ACC112 (cell line): ENCODE measurements around the gene GJA4.
"Not testable (repeated sequence)": the region's sequence is repeated elsewhere in the genome, so short reads cannot be mapped to it uniquely, and the experiment has no call there.

ENCODE experiments used
- H2AFZ ChIP-seq: fragments of 200-600 bp; sonication (generic); one replicate; pipeline ENCODE4 v1.6.0; 2017; ENCODE audit warnings: antibody characterized with exemption, low read length; ENCODE audit not compliant: unreplicated experiment
- H3K27ac ChIP-seq: fragments of 200-600 bp; sonication (generic); 2 replicates; pipeline ENCODE4 v1.5.1; 2014; ENCODE audit warnings: low read depth, mild to moderate bottlenecking, antibody characterized with exemption, low read length, moderate library complexity
- H3K27me3 ChIP-seq: fragments of 200-600 bp; sonication (generic); 2 replicates; pipeline ENCODE4 v1.6.1; 2014; ENCODE audit warnings: mild to moderate bottlenecking, antibody characterized with exemption, low read length, moderate library complexity, mixed read lengths; ENCODE audit not compliant: insufficient read depth
- H3K36me3 ChIP-seq: fragments of 200-600 bp; sonication (generic); 2 replicates; pipeline ENCODE4 v1.6.1; 2016; ENCODE audit warnings: mild to moderate bottlenecking, antibody characterized with exemption, low read length, moderate library complexity, mixed read lengths; ENCODE audit not compliant: insufficient read depth
- H3K4me1 ChIP-seq: fragments of 200-600 bp; sonication (generic); one replicate; pipeline ENCODE4 v1.6.1; 2016; ENCODE audit warnings: low read length, mixed read lengths; ENCODE audit not compliant: insufficient read depth, unreplicated experiment, control insufficient read depth
- H3K4me3 ChIP-seq: fragments of 200-600 bp; sonication (generic); 2 replicates; pipeline ENCODE4 v1.5.1; 2014; ENCODE audit warnings: mild to moderate bottlenecking, low read depth, low read length
- H3K79me2 ChIP-seq: fragments of 200-600 bp; sonication (generic); one replicate; pipeline ENCODE4 v1.6.0; 2016; ENCODE audit warnings: low read length; ENCODE audit not compliant: control insufficient read depth, unreplicated experiment, insufficient read depth

Gene GJA4

DNA sequence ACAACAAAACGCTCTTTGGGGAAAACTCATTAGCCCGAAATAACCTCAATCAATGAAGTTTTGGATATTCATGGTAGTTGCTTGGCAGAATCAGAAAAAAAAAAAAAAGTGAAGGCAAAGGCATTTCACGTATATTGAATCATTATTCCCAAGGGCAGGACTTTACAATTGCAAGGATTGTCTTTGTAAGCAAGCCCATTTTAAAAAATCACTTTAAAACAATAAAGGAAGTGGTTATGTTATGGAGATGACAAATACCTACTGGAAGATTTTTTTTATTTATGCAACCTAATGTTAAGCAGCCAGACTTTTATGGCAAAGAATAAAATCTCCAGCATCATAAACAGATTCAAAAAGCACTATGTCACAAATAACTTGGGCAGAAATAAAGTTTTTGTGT, 23.9 kb upstream of the GJA4 start:
- no peak overlapping the region for H3K27ac ChIP-seq
- H3K27me3 ChIP-seq = peaks cover 5% of the 10 kb centered on the region; the same call in 1 of the 2 replicates
- no peak overlapping the region for H2AFZ ChIP-seq
- H3K79me2 ChIP-seq = no peaks in the 10 kb centered on the region
- H3K4me3 ChIP-seq = no peak overlapping the region
- H3K4me1 ChIP-seq = peaks cover 14% of the 10 kb centered on the region
- H3K36me3 ChIP-seq = no peaks in the 10 kb centered on the region

DNA sequence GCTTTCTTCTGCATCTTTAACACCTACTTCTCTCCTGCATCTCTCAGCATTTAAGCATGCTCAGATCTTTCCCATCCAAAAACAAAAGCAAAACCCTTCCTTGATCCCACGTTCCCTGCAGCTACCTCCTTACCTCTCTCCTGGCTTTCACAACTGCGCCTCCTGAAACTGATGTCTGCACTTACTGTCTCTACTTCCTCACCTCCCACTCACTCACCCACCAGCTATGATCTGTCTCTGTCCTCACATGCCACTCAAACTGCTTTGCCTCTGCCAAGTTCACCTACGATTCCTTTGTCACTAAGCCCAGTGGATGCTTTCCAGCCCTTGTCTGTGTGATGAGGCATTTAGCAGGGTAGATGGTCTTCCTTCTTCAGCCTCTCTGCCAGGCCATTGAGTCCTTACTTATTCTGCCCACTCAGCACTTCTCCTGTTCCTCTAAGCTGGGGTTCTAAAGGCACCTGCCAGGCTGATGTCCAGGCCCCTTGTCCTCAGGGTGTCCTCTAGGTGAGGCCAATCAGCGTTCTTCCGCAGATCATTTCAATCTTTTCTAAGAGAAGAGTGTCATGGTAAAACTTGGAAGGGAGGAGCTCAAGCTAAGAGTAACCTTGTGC, 21.8 kb upstream of the GJA4 start:
- no peaks in the 10 kb centered on the region for H3K79me2 ChIP-seq
- no peak overlapping the region for H2AFZ ChIP-seq
- no peak overlapping the region for H3K27ac ChIP-seq
- H3K27me3 ChIP-seq = no peaks in the 10 kb centered on the region; the same call in 1 of the 2 replicates
- no peak overlapping the region for H3K4me3 ChIP-seq
- no peaks in the 10 kb centered on the region for H3K36me3 ChIP-seq
- H3K4me1 ChIP-seq = peaks cover 11% of the 10 kb centered on the region

DNA sequence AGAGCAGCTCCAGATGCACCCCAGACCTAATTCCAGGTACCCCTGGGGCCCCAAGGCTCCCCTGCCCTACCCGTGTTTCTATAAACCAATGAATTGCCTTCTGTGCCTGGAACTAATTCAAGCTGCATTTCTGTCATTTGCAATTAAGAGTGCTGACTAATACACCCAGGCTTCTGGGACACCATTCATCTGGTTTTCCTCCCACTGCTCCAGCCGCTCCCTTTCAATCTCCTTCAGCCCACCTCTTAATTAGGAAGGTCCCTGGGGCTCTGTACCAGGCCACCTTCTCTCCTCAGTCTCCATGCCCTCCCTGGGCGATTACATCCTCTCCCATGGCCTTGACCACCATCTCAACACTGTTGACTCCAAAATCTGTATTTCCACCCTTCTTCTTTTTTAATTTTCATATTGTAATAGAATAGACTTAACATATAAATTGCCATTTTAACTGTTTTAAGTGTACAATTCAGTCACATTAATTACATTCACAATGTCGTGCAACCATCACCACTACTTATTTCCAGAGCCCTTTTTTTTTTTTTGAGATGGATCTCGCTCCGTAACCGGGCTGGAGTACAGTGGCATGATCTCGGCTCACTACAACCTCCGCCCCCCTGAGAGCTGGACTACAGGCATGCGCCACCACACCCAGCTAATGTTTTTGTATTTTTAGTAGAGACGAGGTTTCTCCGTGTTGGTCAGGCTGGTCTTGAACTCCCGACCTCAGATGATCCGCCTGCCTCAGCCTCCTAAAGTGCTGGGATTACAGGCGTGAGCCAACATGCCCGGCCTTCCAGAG, 21.0 kb upstream of the GJA4 start:
- H3K79me2 ChIP-seq = no peaks in the 10 kb centered on the region

DNA sequence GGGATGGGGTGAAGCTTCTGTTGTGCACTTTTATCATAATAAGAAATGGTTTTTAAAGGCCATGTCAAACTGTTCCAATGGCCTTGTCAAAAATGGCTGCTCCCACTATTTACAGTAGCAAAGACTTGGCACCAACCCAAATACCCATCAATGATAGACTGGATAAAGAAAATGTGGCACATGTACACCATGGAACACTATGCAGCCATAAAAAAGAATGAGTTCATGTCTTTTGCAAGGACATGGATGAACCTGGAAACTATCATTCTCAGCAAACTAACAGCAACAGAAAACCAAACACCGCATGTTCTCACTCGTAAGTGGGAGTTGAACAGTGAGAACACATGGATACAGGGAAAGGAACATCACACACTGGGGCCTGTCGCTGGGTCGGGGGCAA, 19.7 kb upstream of the GJA4 start:
- not testable (repeated sequence) for H3K36me3 ChIP-seq, H3K4me3 ChIP-seq, H2AFZ ChIP-seq, H3K79me2 ChIP-seq, H3K27me3 ChIP-seq, H3K27ac ChIP-seq
- peaks cover 11% of the 10 kb centered on the region for H3K4me1 ChIP-seq

More for the DNA sequence above, 21.0 kb upstream of the GJA4 start:
- no peaks in the 10 kb centered on the region for H3K36me3 ChIP-seq
- no peak overlapping the region for H3K4me3 ChIP-seq
- H2AFZ ChIP-seq = no peak overlapping the region
- H3K27ac ChIP-seq = no peak overlapping the region
- no peaks in the 10 kb centered on the region for H3K27me3 ChIP-seq
- peaks cover 11% of the 10 kb centered on the region for H3K4me1 ChIP-seq

DNA sequence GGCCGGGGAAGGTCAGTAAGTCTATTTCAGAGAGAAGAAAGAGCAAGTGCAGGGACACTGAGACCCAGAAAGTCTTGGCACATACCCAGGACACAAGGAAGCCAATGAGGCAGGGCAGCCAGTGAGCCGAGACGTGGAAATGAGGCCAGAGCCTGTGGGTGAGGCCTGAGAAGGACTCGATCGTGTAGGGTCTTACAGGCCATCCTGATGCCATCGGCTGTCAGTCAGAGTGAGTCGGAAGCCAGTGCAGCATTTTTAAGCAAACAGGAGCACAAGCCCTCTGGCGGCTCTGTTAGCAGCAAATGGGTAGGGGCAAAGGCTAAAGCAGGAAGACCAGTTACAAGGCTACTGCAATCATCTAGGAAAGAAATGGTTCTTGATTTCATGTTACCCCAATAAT, 17.8 kb upstream of the GJA4 start:
- no peak overlapping the region for H3K4me3 ChIP-seq
- H3K36me3 ChIP-seq = no peaks in the 10 kb centered on the region
- no peaks in the 10 kb centered on the region for H3K4me1 ChIP-seq
- H3K27me3 ChIP-seq = no peaks in the 10 kb centered on the region
- H3K27ac ChIP-seq = no peak overlapping the region
- H2AFZ ChIP-seq = no peak overlapping the region
- H3K79me2 ChIP-seq = no peaks in the 10 kb centered on the region

DNA sequence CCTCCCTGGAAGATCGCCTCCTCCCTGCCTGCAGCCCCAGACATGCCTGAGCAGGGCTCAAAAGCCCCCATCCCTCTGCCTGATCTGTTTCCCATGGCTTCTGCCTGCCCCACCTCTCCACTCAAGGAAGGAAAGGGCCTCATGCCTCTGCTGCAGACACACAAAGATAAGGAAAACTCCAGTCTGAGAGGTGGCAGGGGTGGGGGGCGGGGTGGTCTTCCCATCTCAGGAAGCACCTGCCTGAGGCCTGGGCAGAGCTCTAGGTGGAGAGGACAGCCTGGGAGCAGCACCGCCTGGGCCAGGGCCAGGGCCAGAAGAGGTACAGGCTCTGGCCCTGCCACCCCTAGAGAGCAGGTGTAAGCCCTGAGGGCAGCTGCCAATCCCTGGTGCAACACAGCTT, 15.9 kb upstream of the GJA4 start:
- no peaks in the 10 kb centered on the region for H3K36me3 ChIP-seq
- H3K79me2 ChIP-seq = no peaks in the 10 kb centered on the region
- no peak overlapping the region for H3K27ac ChIP-seq
- H3K27me3 ChIP-seq = peaks cover 9% of the 10 kb centered on the region; the same call in 1 of the 2 replicates
- H2AFZ ChIP-seq = no peak overlapping the region
- peaks cover 4% of the 10 kb centered on the region for H3K4me1 ChIP-seq
- H3K4me3 ChIP-seq = no peak overlapping the region

DNA sequence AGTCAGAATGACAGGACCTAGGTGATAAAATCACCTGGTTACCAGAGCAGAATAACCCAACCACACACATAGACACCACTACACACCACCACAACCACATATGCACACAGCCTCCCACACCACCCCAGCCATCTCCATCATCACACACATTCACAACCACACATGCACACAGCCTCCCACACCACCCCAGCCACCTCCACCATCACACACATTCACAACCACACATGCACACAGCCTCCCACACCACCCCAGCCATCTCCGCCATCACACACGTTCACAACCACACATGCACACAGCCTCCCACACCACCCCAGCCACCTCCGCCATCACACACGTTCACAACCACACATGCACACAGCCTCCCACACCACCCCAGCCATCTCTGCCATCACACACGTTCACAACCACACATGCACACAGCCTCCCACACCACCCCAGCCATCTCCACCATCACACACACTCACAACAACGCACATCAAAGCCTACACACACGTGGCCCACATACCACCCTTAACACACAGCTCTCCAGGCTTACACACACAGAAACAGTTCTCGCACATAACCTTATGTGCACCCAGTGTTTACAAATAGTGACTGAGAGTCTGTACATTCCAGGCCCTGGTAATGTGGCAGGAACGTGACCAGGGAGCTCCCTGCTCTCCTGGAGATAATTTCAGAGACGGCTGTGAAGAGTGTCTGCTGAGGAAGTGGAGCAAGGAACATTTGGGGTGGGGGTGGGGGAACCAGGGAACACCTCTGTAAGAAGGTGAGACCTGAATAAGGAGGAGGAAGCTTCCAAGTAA, 15.1 kb upstream of the GJA4 start:
- H3K27ac ChIP-seq = no peak overlapping the region
- no peaks in the 10 kb centered on the region for H3K79me2 ChIP-seq
- H3K27me3 ChIP-seq = peaks cover 15% of the 10 kb centered on the region; the same call in 1 of the 2 replicates
- peaks cover 4% of the 10 kb centered on the region for H3K4me1 ChIP-seq
- no peak overlapping the region for H2AFZ ChIP-seq
- no peaks in the 10 kb centered on the region for H3K36me3 ChIP-seq
- H3K4me3 ChIP-seq = no peak overlapping the region

DNA sequence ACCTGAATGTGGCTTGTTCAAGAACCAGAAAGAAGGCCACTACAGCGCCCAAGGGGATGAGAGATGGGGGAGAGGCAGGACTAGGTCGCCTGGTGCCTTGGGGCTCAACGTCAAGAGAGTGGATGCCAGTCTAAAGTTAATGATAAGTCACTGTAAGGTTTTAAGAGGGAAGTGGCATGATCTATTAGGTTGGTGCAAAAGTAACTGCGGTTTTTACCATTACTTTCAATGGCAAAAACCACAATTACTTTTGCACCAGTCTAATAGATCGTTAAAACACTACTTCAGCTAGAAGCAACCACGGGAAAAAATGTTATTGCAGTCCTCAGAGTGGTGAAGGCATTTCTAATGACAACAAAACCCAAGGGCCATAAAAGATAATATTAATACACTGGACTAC, 14.4 kb upstream of the GJA4 start:
- Histone ChIP-seq H3K4me3 (no peak overlapping the region), H3K79me2 (no peaks in the 10 kb centered on the region), H3K4me1 (peaks cover 7% of the 10 kb centered on the region), H3K27ac (no peak overlapping the region), H2AFZ (no peak overlapping the region), H3K27me3 (peaks cover 15% of the 10 kb centered on the region; the same call in 1 of the 2 replicates), H3K36me3 (no peaks in the 10 kb centered on the region)

DNA sequence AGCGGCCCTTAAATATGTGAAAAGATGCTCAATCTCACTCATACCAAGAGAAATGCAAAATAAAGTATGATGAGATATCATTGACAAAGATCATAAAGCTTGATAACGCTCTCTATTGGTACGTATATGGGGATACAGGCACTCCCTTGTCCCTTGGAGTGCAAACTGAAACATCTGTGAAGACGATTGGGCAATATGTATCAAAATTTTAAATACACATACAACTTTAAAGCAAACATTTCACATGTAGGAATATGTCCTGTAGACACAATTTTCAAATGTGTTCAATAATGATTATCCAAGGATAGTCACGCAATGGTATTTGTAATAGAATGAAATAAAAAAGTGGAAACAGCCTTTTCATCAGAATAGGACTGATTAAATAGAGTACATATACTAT, 13.8 kb upstream of the GJA4 start:
- peaks cover 15% of the 10 kb centered on the region; the same call in 1 of the 2 replicates for H3K27me3 ChIP-seq
- peaks cover 14% of the 10 kb centered on the region for H3K4me1 ChIP-seq
- H2AFZ ChIP-seq = no peak overlapping the region
- no peak overlapping the region for H3K4me3 ChIP-seq
- H3K36me3 ChIP-seq = no peaks in the 10 kb centered on the region
- no peak overlapping the region for H3K27ac ChIP-seq
- H3K79me2 ChIP-seq = no peaks in the 10 kb centered on the region

DNA sequence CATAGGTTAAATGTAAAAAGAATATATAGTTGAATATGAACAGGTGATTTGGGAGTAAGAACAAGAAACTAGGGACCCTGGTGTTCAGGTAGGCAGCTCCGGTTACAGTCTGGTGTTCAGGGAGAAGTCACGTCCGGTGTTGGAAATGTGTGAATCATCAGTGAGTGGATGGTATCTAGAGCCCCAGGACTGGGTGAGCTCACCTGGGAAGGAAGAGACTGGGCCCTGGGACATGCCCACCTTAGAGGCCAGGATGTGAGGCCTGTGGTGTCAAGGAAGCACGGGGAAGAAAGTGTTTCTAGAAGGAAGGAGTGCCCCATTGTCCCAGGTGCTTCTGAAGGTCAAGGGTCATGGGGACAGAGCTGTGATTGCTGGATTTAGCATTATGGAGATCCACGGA, 13.3 kb upstream of the GJA4 start:
- Histone ChIP-seq H3K27me3 (peaks cover 15% of the 10 kb centered on the region; the same call in 1 of the 2 replicates), H2AFZ (no peak overlapping the region), H3K36me3 (no peaks in the 10 kb centered on the region), H3K27ac (no peak overlapping the region), H3K79me2 (no peaks in the 10 kb centered on the region), H3K4me3 (no peak overlapping the region), H3K4me1 (peaks cover 15% of the 10 kb centered on the region)
